HUES6 (cell line): ENCODE data around the gene EXPH5.
A peak's percentile ranks its signal among the peaks of the same experiment; 100 is the strongest.

ENCODE experiments used
- H3K27ac ChIP-seq: 2 replicates; pipeline ENCODE4 v1.7.0; 2013; ENCODE audit warnings: low read depth, mild to moderate bottlenecking, low read length, inconsistent platforms
- H3K27me3 ChIP-seq: 2 replicates; pipeline ENCODE4 v1.6.1; 2013; ENCODE audit warnings: low read length; ENCODE audit not compliant: control insufficient read depth, insufficient read depth
- H3K36me3 ChIP-seq: 2 replicates; pipeline ENCODE4 v1.6.1; 2013; ENCODE audit warnings: low read length; ENCODE audit not compliant: control insufficient read depth, insufficient read depth
- H3K4me1 ChIP-seq: 2 replicates; pipeline ENCODE4 v1.6.1; 2013; ENCODE audit warnings: low read length; ENCODE audit not compliant: control insufficient read depth, insufficient read depth
- H3K4me3 ChIP-seq: 2 replicates; pipeline ENCODE4 v1.5.1; 2013; ENCODE audit warnings: low read depth, low read length
- H3K9ac ChIP-seq: one replicate; pipeline ENCODE4 v1.6.1; 2013; ENCODE audit warnings: mild to moderate bottlenecking, low read length
- H3K9me3 ChIP-seq: 2 replicates; pipeline ENCODE4 v1.6.1; 2013; ENCODE audit warnings: low read depth, low read length; ENCODE audit not compliant: control insufficient read depth, insufficient read depth

The EXPH5 gene

GRCh38 chr11:108472681-108473080 is 120.9 kb downstream of the EXPH5 start:
- no peaks in the 10 kb centered on the region for H3K9me3 ChIP-seq
- no peak overlapping the region for H3K9ac ChIP-seq
- no peaks in the 10 kb centered on the region for H3K4me1 ChIP-seq
- H3K27me3 ChIP-seq = no peaks in the 10 kb centered on the region
- peaks cover 9% of the 10 kb centered on the region for H3K36me3 ChIP-seq
- H3K27ac ChIP-seq = no peak overlapping the region
- H3K4me3 ChIP-seq = no peak overlapping the region

DNA sequence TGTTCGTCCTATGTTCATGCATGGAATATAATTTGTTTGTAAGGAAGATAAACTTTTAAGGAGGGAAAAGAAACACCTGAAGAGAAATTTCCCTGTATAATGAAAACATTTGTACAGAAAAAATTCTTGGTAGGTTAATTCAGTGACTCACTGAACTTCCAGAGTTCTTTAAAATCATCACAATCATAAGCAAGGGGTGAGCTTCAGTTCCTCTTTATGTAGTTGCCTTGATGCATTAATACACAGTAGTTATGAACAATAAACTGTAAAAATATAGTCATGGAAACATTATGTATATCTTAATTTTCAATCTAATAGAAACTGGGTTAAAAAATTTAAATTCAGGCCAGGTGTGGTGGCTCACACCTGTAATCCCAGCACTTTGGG is 125.1 kb downstream of the EXPH5 start:
- Histone ChIP-seq H3K27me3 (no peaks in the 10 kb centered on the region), H3K9me3 (no peaks in the 10 kb centered on the region), H3K4me1 (no peaks in the 10 kb centered on the region), H3K27ac (no peak overlapping the region), H3K4me3 (no peak overlapping the region), H3K9ac (no peak overlapping the region), H3K36me3 (no peaks in the 10 kb centered on the region)

DNA sequence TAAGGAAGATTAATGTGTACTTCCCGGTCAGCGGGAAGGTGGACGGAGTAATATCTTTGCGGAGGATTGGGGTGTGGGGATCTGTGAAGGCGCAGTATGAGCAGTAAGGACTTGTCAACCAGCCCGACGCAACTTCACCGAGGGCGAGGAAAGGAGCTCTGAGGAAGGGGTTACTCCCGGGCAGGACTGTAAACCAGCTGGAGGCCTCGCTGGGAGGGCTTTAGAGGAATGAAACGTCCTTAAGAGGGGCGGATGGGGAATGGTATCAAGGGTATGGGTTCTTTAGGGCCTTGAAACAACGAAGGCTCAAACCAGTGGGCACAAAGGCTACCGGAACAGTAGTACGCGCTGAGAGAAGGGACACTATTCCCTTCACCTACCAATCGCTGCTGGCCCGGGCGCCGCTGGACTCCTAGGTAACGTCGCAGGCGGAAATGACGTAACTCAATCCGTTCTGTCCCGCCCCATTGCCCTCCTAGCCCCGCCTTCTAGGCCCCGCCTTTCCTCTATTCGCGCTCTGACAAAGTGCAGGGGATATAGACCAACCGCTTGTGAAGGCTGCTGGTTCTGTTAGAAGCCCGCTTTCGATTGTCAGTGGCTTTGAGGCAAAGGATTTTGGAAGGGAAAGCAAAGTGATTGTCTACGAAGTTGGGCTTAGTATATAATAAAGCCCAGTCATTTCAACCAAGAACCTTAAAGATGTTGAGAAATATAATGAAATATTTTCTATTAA is 126.3 kb downstream of the EXPH5 start, which contains the start of gene C11orf65:
C11orf65 (minus strand) TSS at position 439 of the 733 bp plus-strand sequence. CDS start 5,970 bp downstream, outside the sequence.
- peak within 1 kb of the TSS; percentile 80 for H3K4me3 ChIP-seq
- peak within 1 kb of the TSS; percentile 92 for H3K9ac ChIP-seq
- peak within 1 kb of the TSS; percentile 75; the same call in 1 of the 2 replicates for H3K27ac ChIP-seq
- no peaks in the 10 kb centered on the region for H3K27me3 ChIP-seq
- H3K9me3 ChIP-seq = no peaks in the 10 kb centered on the region
- H3K4me1 ChIP-seq = no peaks in the 10 kb centered on the region
- no peaks in the 10 kb centered on the region for H3K36me3 ChIP-seq

DNA sequence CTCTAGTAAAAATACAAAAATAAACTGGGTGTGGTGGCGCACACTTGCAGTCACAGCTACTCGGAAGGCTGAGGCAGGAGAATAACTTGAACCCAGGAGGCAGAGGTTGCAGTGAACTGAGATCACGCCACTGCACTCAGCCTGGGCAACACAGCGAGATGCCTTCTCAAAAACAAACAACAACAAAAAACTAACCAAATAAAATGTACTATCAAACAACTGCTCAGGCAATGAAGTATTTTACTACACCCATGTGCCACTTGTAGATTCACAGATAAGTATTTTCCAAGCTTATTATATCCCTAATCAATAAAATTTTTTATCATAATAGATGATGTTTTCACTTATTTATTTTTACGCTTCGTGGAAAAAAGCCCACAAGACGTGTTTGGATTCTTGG is 127.2 kb downstream of the EXPH5 start:
- no peak overlapping the region for H3K27ac ChIP-seq
- H3K4me3 ChIP-seq = peak overlapping the region; percentile 80
- H3K9ac ChIP-seq = peak overlapping the region; percentile 92
- H3K36me3 ChIP-seq = no peaks in the 10 kb centered on the region
- no peaks in the 10 kb centered on the region for H3K9me3 ChIP-seq
- H3K27me3 ChIP-seq = no peaks in the 10 kb centered on the region
- no peaks in the 10 kb centered on the region for H3K4me1 ChIP-seq
